Right lobe of liver (tissue), 4 donors: ENCODE measurements around the gene AAR2.

ENCODE experiments used
- POLR2A ChIP-seq: fragments of 450-650 bp; IDR thresholded peaks from one replicate; pipeline ENCODE4 v1.6.1; 2017; ENCODE audit warnings: antibody characterized with exemption, mild to moderate bottlenecking
- TF ChIP-seq, protein P1 (sequence below), 4 donors: fragments of 200-600 bp in 3 of 4; fragments of 450-650 bp in 1 of 4; IDR thresholded peaks; one replicate each; pipeline versions ENCODE4 v1.5.1 to v1.8.0; 2016 to 2022; ENCODE audit warnings: antibody characterized with exemption in 4 of 4, mild to moderate bottlenecking in 2 of 4
- donor health status: DM: no; HTN: no; CAD: no.
- donor health status: DM: no; HTN: no; CAD: no.
- donor health status: DM: no; HTN: yes; CAD: no.

DNA sequence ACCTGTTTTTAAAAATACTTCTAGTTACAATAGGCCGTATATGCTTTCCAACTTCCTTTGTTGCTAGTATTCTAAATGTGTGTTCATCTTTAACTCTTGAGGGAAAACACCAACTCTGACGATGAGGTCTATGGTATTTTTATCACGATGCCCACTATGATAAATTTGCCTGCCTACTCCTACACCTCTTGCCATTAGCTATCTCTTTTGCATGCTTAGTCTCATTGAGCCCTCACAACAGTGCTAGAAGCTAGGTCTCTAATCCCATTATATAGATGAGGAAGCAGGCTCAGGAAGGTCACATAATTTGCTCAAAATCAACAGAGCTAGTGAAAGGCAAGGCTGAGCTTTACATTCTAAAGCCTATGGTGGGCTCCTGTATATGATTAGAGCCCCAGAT, 13.2 kb downstream of the AAR2 start:
- TF ChIP-seq, protein P1, sequence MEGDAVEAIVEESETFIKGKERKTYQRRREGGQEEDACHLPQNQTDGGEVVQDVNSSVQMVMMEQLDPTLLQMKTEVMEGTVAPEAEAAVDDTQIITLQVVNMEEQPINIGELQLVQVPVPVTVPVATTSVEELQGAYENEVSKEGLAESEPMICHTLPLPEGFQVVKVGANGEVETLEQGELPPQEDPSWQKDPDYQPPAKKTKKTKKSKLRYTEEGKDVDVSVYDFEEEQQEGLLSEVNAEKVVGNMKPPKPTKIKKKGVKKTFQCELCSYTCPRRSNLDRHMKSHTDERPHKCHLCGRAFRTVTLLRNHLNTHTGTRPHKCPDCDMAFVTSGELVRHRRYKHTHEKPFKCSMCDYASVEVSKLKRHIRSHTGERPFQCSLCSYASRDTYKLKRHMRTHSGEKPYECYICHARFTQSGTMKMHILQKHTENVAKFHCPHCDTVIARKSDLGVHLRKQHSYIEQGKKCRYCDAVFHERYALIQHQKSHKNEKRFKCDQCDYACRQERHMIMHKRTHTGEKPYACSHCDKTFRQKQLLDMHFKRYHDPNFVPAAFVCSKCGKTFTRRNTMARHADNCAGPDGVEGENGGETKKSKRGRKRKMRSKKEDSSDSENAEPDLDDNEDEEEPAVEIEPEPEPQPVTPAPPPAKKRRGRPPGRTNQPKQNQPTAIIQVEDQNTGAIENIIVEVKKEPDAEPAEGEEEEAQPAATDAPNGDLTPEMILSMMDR (IDR thresholded peaks at IDR 0.05) = no peak
- no peak for TF ChIP-seq POLR2A
